Epithelial cell of esophagus (primary cell): ENCODE data around the gene UGGT2.
"Not testable (repeated sequence)": the region's sequence is repeated elsewhere in the genome, so short reads cannot be mapped to it uniquely, and the experiment has no call there.

ENCODE experiments used
- DNase-seq: peaks from one replicate; pipeline ENCODE4 v3.0.0; 2010; ENCODE audit warnings: low read depth
- H3K4me3 ChIP-seq: 2 replicates; pipeline ENCODE4 v1.5.1; 2011; ENCODE audit warnings: mild to moderate bottlenecking, low read length, control low read depth
- CTCF ChIP-seq: IDR thresholded peaks from 2 replicates; pipeline ENCODE4 v1.5.1; 2011; ENCODE audit warnings: low read depth, mild to moderate bottlenecking, low read length, control low read depth, inconsistent platforms; ENCODE audit not compliant: insufficient read depth; ENCODE audit errors: missing control alignments

Gene UGGT2

GRCh38 chr13:95865080-95865615 lies 188.1 kb downstream of the UGGT2 start:
- no peak for TF ChIP-seq CTCF
- no peak overlapping the region for H3K4me3 ChIP-seq
- DNase-seq = no peak

GRCh38 chr13:95862408-95862807 lies 190.8 kb downstream of the UGGT2 start:
- DNase-seq = no peak
- no peak overlapping the region for H3K4me3 ChIP-seq
- no peak for TF ChIP-seq CTCF

GRCh38 chr13:95861296-95861695 lies 191.9 kb downstream of the UGGT2 start:
- no peak for TF ChIP-seq CTCF
- DNase-seq = no peak
- no peak overlapping the region for H3K4me3 ChIP-seq

- H3K4me3 ChIP-seq = no peak overlapping the region
- no peak for TF ChIP-seq CTCF
- peak; percentile 20 for DNase-seq
These were observed 194.7 kb downstream of the UGGT2 start for GRCh38 chr13:95858286-95859075.

- not testable (repeated sequence) for DNase-seq, H3K4me3 ChIP-seq
These were observed 207.5 kb downstream of the UGGT2 start for GRCh38 chr13:95845656-95846055.

- H3K4me3 ChIP-seq = no peak overlapping the region
- TF ChIP-seq CTCF = no peak
- DNase-seq = peak; percentile 10
These were observed 210.3 kb downstream of the UGGT2 start for GRCh38 chr13:95842898-95843297.

GRCh38 chr13:95841894-95842293 lies 211.3 kb downstream of the UGGT2 start:
- no peak overlapping the region for H3K4me3 ChIP-seq
- DNase-seq = no peak
- no peak for TF ChIP-seq CTCF
